RWPE1 (cell line): ENCODE data around the gene ITGB5.

ENCODE experiments used
- CTCF ChIA-PET: fragments of 350-600 bp; sonication (Branson Sonifier 250); formaldehyde crosslinking; extraction: SDS; loops from one replicate; lab custom pipeline; 2021; lab: Yijun Ruan, JAX
- POLR2A ChIA-PET: fragments of 400-600 bp; formaldehyde crosslinking; extraction: SDS; loops from one replicate; lab custom pipeline; 2020; ENCODE audit warnings: antibody characterized with exemption; ENCODE audit not compliant: low non-redundant PET; lab: Yijun Ruan, JAX
- DNase-seq: peaks from one replicate; pipeline ENCODE4 v3.0.0; 2012; ENCODE audit warnings: low spot score
- H3K27ac ChIP-seq: fragments of 450-650 bp; 2 replicates; pipeline ENCODE4 v1.5.1; 2017
- TF ChIP-seq, protein P1 (sequence below): fragments of 450-650 bp; conservative IDR thresholded peaks from 2 replicates; pipeline ENCODE4 v1.5.1; 2017; ENCODE audit warnings: low read depth, mild to moderate bottlenecking

ITGB5 gene

DNA sequence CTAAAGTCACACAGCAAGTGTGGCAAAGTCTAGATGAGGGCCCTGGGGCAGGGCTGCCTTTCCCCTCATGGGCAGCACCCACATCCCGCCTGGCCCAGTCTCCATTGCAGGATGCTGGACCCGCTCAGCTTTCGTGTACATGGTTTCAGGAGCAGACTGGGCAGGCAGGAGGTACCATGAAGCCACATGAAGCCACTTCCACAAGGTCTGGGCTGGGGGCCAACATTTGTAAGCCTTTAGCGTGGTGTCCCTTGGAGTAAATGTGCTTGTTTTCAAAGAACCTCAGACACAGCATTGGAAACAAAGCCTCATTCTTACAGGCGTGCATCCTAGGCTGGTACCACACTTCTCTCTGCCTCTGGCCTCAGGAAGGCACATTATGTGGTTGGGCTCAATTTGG, 122.4 kb downstream of the ITGB5 start:
- ChIA-PET POLR2A (no interaction called here), CTCF (interaction anchor here (0.8 kb wide), 1 partner anchor 137 kb away, joined by 3 read pairs; no protein-coding TSS in a partner anchor)
- TF ChIP-seq, protein P1, sequence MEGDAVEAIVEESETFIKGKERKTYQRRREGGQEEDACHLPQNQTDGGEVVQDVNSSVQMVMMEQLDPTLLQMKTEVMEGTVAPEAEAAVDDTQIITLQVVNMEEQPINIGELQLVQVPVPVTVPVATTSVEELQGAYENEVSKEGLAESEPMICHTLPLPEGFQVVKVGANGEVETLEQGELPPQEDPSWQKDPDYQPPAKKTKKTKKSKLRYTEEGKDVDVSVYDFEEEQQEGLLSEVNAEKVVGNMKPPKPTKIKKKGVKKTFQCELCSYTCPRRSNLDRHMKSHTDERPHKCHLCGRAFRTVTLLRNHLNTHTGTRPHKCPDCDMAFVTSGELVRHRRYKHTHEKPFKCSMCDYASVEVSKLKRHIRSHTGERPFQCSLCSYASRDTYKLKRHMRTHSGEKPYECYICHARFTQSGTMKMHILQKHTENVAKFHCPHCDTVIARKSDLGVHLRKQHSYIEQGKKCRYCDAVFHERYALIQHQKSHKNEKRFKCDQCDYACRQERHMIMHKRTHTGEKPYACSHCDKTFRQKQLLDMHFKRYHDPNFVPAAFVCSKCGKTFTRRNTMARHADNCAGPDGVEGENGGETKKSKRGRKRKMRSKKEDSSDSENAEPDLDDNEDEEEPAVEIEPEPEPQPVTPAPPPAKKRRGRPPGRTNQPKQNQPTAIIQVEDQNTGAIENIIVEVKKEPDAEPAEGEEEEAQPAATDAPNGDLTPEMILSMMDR = no peak
- no peak overlapping the region for H3K27ac ChIP-seq
- DNase-seq = no peak

DNA sequence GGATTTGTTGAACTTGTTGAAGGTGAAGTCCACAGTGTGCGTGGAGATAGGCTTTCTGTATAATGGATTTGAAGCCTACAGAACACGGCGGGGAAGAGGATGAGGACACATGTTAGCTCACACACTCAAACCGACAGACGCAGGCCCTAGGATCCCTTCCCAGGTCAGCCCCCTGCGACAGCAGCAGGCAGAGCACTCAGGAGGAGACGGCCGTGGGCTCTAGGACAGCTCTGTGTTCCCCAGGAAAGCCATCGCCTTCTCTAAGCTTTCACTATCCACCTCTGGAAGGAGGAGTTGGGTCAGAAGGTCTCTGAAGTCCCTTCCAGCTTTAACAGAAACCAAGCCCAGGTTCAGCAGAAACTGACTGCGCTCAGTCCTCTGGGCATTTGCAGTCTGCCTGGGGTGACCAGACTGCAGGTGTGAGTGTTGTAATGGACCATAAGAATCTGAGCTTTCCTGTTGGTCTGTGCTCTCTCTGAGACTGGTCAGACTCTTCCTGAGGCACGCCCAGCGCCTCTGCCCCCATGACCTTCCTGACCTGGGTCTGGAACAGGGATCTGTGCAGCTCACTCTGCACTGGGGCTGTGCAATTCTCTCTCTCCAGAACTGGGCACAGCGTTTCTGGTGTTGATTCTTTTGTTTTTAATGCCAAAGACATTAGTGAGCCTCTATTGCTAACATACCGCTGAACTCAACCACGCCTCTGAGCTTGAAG, 123.4 kb downstream of the ITGB5 start:
- ChIA-PET POLR2A (no interaction called here), CTCF (no interaction called here)

DNA sequence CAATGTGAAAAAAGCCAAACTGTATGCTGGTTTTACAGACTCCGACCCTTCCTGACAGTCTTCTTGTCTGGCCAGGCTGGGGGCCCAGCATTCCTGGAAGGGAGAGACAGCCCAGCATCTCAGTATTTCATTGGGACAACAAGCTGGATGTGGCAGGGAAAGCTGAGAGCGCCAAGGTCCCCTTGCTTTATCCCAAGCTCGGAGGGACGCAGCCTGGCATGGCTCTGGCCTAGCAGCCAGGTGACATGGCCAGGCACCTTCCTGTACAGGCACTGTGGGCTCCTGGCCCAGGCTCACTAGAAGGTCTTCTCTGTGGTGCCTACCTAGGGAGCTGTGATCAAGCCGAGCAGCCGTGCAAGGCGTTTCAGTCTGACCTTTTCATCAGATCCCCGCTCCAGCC, 124.0 kb downstream of the ITGB5 start:
- TF ChIP-seq, protein P1 = no peak
- peak overlapping the region; percentile 10 for H3K27ac ChIP-seq
- DNase-seq = no peak
- ChIA-PET CTCF (no interaction called here), POLR2A (no interaction called here)

More for the DNA sequence above, 123.4 kb downstream of the ITGB5 start:
- DNase-seq = no peak
- TF ChIP-seq, protein P1 = no peak
- peak overlapping the region; percentile 10 for H3K27ac ChIP-seq

DNA sequence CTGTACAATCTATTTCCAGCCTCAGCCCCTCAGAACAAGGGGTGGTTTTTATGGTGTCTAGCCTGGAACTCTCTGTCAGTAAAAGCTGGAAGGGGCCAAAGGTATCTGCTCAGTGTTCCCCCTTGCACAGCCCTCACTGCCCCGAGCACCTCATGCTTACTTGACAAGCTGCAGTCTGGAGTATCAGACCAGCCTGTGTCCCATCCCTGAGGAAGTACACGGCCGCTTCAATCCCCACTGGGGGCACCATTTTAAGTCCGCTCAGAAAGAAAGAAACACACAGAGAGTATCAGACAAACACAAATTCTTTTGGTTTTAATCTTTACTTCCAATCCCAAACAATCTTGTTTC, 124.5 kb downstream of the ITGB5 start:
- ChIA-PET POLR2A (no interaction called here), CTCF (interaction anchor here (1.0 to 4.6 kb wide), 2 partner anchors 9 to 139 kb away, joined by 12 to 61 read pairs; no protein-coding TSS in a partner anchor)
- no peak for DNase-seq
- H3K27ac ChIP-seq = no peak overlapping the region; the same call in 1 of the 2 replicates
- TF ChIP-seq, protein P1 = no peak

DNA sequence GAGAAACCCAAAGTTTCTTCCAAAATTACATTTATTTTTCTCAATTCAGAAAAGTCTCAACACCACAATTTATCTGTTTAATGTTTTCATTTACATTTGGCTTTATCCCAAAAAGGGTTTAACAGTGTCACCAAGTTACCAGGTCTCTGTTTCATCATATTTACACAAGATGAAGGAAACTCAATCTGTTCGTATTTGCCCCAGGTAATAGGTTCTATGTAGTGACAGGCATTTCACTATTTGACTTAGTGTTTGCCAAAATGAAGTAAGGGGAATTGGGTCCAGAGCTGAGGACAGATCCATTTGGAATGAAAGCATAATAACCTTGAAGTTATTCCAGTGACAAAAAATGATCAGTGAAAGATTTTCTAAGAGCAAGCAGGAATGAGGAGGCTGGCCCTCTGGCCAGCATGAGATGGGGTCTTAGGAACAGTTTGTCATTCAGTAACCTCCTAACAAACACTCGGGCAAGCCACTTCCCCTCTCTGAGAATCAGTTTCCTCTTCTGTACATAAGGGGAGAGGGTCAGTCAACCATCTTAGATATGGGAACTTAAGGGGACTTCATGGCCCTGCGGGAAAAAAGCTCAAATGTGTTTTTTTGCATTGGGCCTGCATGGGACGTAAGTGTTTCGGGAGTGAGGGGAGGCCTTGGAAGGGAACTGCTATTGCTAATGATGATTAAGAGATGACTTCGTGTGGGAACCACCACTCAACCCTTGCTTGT, 125.1 kb downstream of the ITGB5 start:
- CTCF ChIA-PET = interaction anchor here (0.6 to 4.6 kb wide), 12 partner anchors 8 to 1880 kb away, joined by 3 to 61 read pairs (median 7); no protein-coding TSS in a partner anchor
- POLR2A ChIA-PET = no interaction called here
- H3K27ac ChIP-seq = no peak overlapping the region; the same call in 1 of the 2 replicates

DNA sequence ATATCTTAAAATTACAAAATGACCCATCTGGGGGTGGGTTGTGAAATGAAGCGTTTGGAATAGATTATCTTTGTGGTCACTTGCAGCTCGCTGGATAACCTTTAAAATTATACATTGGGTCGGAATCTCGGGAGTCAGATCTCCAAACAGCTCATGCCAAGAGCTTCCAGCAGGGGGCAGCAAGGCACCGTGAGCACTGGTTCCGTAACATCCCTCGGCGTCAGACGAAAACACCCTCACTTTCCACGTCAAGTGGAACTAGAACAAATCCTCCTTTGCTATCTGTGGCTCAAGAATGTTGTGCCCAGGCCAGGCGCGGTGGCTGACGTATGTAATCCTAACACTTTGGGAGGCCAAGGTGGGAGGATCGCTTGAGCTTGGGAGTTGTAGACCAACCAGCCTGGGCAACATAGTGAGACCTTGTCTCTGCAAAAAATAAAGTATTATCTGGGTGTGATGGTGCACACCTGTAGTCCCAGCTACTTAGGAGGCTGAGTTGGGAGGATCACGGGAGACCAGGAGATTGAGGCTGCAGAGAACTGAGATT, 125.8 kb downstream of the ITGB5 start:
- CTCF ChIA-PET = interaction anchor here (0.5 to 4.6 kb wide), 24 partner anchors 9 to 1881 kb away, joined by 3 to 61 read pairs (median 4); no protein-coding TSS in a partner anchor
- POLR2A ChIA-PET = no interaction called here
- peak; percentile 63 for DNase-seq
- TF ChIP-seq, protein P1 = peak; percentile 94
- H3K27ac ChIP-seq = no peak overlapping the region

More for the DNA sequence above, 125.1 kb downstream of the ITGB5 start:
- TF ChIP-seq, protein P1 = no peak
- no peak for DNase-seq
